Activated CD4-positive, alpha-beta T cell treated with anti-CD3 and anti-CD28 coated beads, Interleukin-2, amount 50 U/mL, for 4 hours (primary cell): ENCODE data around the gene SF3B3.
"Not testable (repeated sequence)": the region's sequence is repeated elsewhere in the genome, so short reads cannot be mapped to it uniquely, and the experiment has no call there.

Source experiments
- DNase-seq, 2 experiments: peaks; one replicate each; pipeline ENCODE4 v3.0.0-alpha.2; 2020

Gene SF3B3

GRCh38 chr16:70592106-70592571 is 68.5 kb downstream of the SF3B3 start:
- DNase-seq = no peak

- no peak for DNase-seq
These were observed 69.9 kb downstream of the SF3B3 start for GRCh38 chr16:70593544-70593943.

GRCh38 chr16:70594569-70594968 is 71.0 kb downstream of the SF3B3 start:
- no peak for DNase-seq

GRCh38 chr16:70597135-70597835 is 73.7 kb downstream of the SF3B3 start:
- DNase-seq = no peak

GRCh38 chr16:70598937-70599503 is 75.4 kb downstream of the SF3B3 start:
- DNase-seq = no peak

GRCh38 chr16:70600730-70601129 is 77.1 kb downstream of the SF3B3 start:
- no peak for DNase-seq

GRCh38 chr16:70601576-70602575 is 78.3 kb downstream of the SF3B3 start:
- no peak for DNase-seq

GRCh38 chr16:70602831-70603230 is 79.2 kb downstream of the SF3B3 start:
- DNase-seq = no peak

- no peak for DNase-seq
These were observed 81.0 kb downstream of the SF3B3 start for GRCh38 chr16:70604407-70605282.

- DNase-seq = no peak
These were observed 81.7 kb downstream of the SF3B3 start for GRCh38 chr16:70605283-70605657.

- no peak for DNase-seq
These were observed 84.9 kb downstream of the SF3B3 start for GRCh38 chr16:70608521-70608920.

GRCh38 chr16:70610273-70611223 is 86.9 kb downstream of the SF3B3 start:
- no peak for DNase-seq

- no peak for DNase-seq
These were observed 87.6 kb downstream of the SF3B3 start for GRCh38 chr16:70611224-70611598.

- no peak for DNase-seq
These were observed 88.2 kb downstream of the SF3B3 start for GRCh38 chr16:70611785-70612303.

- no peak for DNase-seq
These were observed 89.3 kb downstream of the SF3B3 start for GRCh38 chr16:70612931-70613330.

GRCh38 chr16:70614208-70614951 is 90.8 kb downstream of the SF3B3 start:
- no peak for DNase-seq

- no peak for DNase-seq
These were observed 92.3 kb downstream of the SF3B3 start for GRCh38 chr16:70615945-70616344.

- DNase-seq = not testable (repeated sequence)
These were observed 98.2 kb downstream of the SF3B3 start for GRCh38 chr16:70621864-70622263.
